GM10248 (cell line): Measurements from ENCODE around the gene SERAC1.
"Not testable (repeated sequence)": the region's sequence is repeated elsewhere in the genome, so short reads cannot be mapped to it uniquely, and the experiment has no call there.

Experiments
- CTCF ChIA-PET: fragments of 300-600 bp; sonication (Branson Sonifier 250); formaldehyde crosslinking; extraction: SDS; loops from one replicate; lab custom pipeline; 2021; ENCODE audit warnings: antibody characterized with exemption; lab: Yijun Ruan, JAX
- POLR2A ChIA-PET: fragments of 350-650 bp; sonication (Branson Sonifier 250); formaldehyde crosslinking; extraction: SDS; loops from one replicate; lab custom pipeline; 2020; ENCODE audit warnings: antibody characterized with exemption; lab: Yijun Ruan, JAX
- DNase-seq: peaks from one replicate; pipeline ENCODE4 v3.0.0; 2012; ENCODE audit errors: extremely low spot score
- CTCF ChIP-seq: IDR thresholded peaks from 2 replicates; pipeline ENCODE4 v1.5.1; 2012; ENCODE audit warnings: mild to moderate bottlenecking, low read depth; ENCODE audit errors: extremely low read depth, missing control alignments, control extremely low read depth

Gene SERAC1

GRCh38 chr6:158174514-158174913 lies 6.5 kb upstream of the SERAC1 start:
- ChIA-PET CTCF (no interaction called here), POLR2A (no interaction called here)
- no peak for DNase-seq
- no peak for TF ChIP-seq CTCF

- no peak for TF ChIP-seq CTCF
- ChIA-PET POLR2A (no interaction called here), CTCF (no interaction called here)
- no peak for DNase-seq
These were observed 6.0 kb upstream of the SERAC1 start for GRCh38 chr6:158174024-158174423.

- no peak for DNase-seq
- ChIA-PET POLR2A (no interaction called here), CTCF (interaction anchor here (1.7 kb wide), 1 partner anchor 34 kb away, joined by 5 read pairs; no protein-coding TSS in a partner anchor)
- no peak for TF ChIP-seq CTCF
These were observed 3.9 kb upstream of the SERAC1 start for GRCh38 chr6:158172001-158172400.

GRCh38 chr6:158170656-158171081 lies 2.6 kb upstream of the SERAC1 start:
- TF ChIP-seq CTCF: no peak
- DNase-seq: no peak
- POLR2A ChIA-PET: no interaction called here
- CTCF ChIA-PET: no interaction called here

GRCh38 chr6:158169634-158170033 lies 1.6 kb upstream of the SERAC1 start:
- CTCF ChIA-PET, DNase-seq, POLR2A ChIA-PET: not testable (repeated sequence)

- ChIA-PET POLR2A (no interaction called here), CTCF (no interaction called here)
- DNase-seq: no peak
- TF ChIP-seq CTCF: no peak
These were observed 2.1 kb downstream of the SERAC1 start for GRCh38 chr6:158165919-158166416.

- DNase-seq: no peak
- POLR2A ChIA-PET: no interaction called here
- TF ChIP-seq CTCF: no peak
- CTCF ChIA-PET: interaction anchor here (1.4 kb wide), 1 partner anchor 14 kb away, joined by 4 read pairs; no protein-coding TSS in a partner anchor
These were observed 3.4 kb downstream of the SERAC1 start for GRCh38 chr6:158164579-158165170.
